Sigmoid colon (tissue), 7 donors: ENCODE data around the gene SLC17A9. TPM values are rescaled to one million over a fixed set of nuclear protein-coding genes. Genes with fewer than 3 reads are reported as not detected.

ENCODE experiments used
- DNase-seq: peaks from one replicate; pipeline ENCODE4 v3.0.0-alpha.2; 2019
- H3K27ac ChIP-seq, 4 donors: fragments of 200-600 bp; sonication (generic); one replicate each; pipeline ENCODE4 v1.5.1; 2016 to 2019; ENCODE audit warnings: mild to moderate bottlenecking in 1 of 4
- H3K27me3 ChIP-seq, 3 donors: fragments of 200-600 bp; sonication (generic); one replicate each; pipeline ENCODE4 v1.5.1; 2019; ENCODE audit warnings: mild to moderate bottlenecking in 1 of 3
- H3K36me3 ChIP-seq, 4 donors: fragments of 200-600 bp; sonication (generic); one replicate each; pipeline ENCODE4 v1.5.1; 2016 to 2019
- H3K4me1 ChIP-seq, 4 donors: fragments of 200-600 bp; sonication (generic); one replicate each; pipeline ENCODE4 v1.5.1; 2017 to 2019
- H3K4me3 ChIP-seq, 4 donors: fragments of 200-600 bp; sonication (generic); one replicate each; pipeline ENCODE4 v1.5.1; 2017 to 2019; ENCODE audit warnings: mild to moderate bottlenecking in 2 of 4, moderate library complexity in 1 of 4
- H3K9me3 ChIP-seq, 4 donors: fragments of 200-600 bp in 3 of 4; sonication (generic) in 3 of 4; one replicate each; pipeline versions ENCODE4 v1.5.1 to v1.6.1; 2013 to 2019
- CTCF ChIP-seq, 4 experiments: fragments of 450-650 bp in 3 of 4; fragments of 200-600 bp in 1 of 4; IDR thresholded peaks; one replicate each; pipeline ENCODE4 v1.5.1; 2016 to 2019; ENCODE audit warnings: antibody characterized with exemption in 4 of 4, mild to moderate bottlenecking in 3 of 4, moderate library complexity in 2 of 4
- EP300 ChIP-seq, 4 donors: sonication (generic); formaldehyde crosslinking; IDR thresholded peaks; one replicate each; pipeline ENCODE4 v1.6.1; 2017; ENCODE audit warnings: antibody characterized with exemption in 4 of 4
- POLR2A ChIP-seq, 2 donors: fragments of 450-650 bp; IDR thresholded peaks; one replicate each; pipeline ENCODE4 v1.6.1; 2016; ENCODE audit warnings: antibody characterized with exemption in 2 of 2, mild to moderate bottlenecking in 2 of 2, moderate library complexity in 2 of 2
- POLR2AphosphoS5 ChIP-seq, 4 donors: sonication (generic); formaldehyde crosslinking; IDR thresholded peaks; one replicate each; pipeline ENCODE4 v1.6.1; 2017; ENCODE audit warnings: antibody characterized with exemption in 4 of 4
- WGBS, 2 donors: extraction: QIAGEN DNeasy Blood & Tissue Kit; methylation state at CpG; one replicate each; pipeline ENCODE4 v1.1.7; 2013; 5-methylcytosine and 5-hydroxymethylcytosine counted together
- intact Hi-C: fragments of 100-400 bp; cut with DNase I; formaldehyde crosslinking; loops from one replicate; pipeline ENCODE4 v1.15.1; 2023
- polyA plus RNA-seq, 3 donors: library from polyadenylated mRNA; stranded (reverse); fragments of 200-250 nt; gene quantifications; one replicate each; pipeline ENCODE4 v1.2.3, GENCODE V29; 2013
- total RNA-seq, 4 donors: library from RNA; depleted of rRNA; stranded (reverse); fragments of >200 nt; gene quantifications; one replicate each; pipeline ENCODE4 v1.1.0, GENCODE V29; 2016
- donor health status: healthy with polysubstance abuse.
- donor health status: Bipolar disorder and iron deficiency.
- donor health status: healthy.

SLC17A9 gene
- total and polyA plus RNA-seq, 7 donors, result 0.60 to 15.4 (median 2.9) TPM

- DNase-seq, result no peak
- H3K4me1 ChIP-seq, result peaks cover 0 to 5% (median 0%) of the 10 kb centered on the region in 4 donors
- 75 to 80% methylated on average over 18 of the region's 18 CpGs for WGBS, 2 donors
- TF ChIP-seq POLR2A (IDR thresholded peaks at IDR 0.05) (no peak), CTCF (IDR thresholded peaks at IDR 0.05) (no peak), POLR2AphosphoS5 (IDR thresholded peaks at IDR 0.05) (no peak), EP300 (IDR thresholded peaks at IDR 0.05) (no peak)
- no peaks in the 10 kb centered on the region for H3K9me3 ChIP-seq
- H3K27ac ChIP-seq, result no peak overlapping the region
- no peaks in the 10 kb centered on the region for H3K36me3 ChIP-seq
- no peak overlapping the region for H3K4me3 ChIP-seq
- intact Hi-C loops, result no loop called here
- peaks cover 11 to 81% (median 43%) of the 10 kb centered on the region in 3 donors for H3K27me3 ChIP-seq
Measured at GRCh38 chr20:62984666-62985443, 32.3 kb downstream of the SLC17A9 start.

- no peak for TF ChIP-seq POLR2A (IDR thresholded peaks at IDR 0.05)
- TF ChIP-seq POLR2AphosphoS5 (IDR thresholded peaks at IDR 0.05), result no peak
- TF ChIP-seq EP300 (IDR thresholded peaks at IDR 0.05), result no peak
- TF ChIP-seq CTCF (IDR thresholded peaks at IDR 0.05), result no peak
- no peak for DNase-seq
- intact Hi-C loops, result no loop called here
- Histone ChIP-seq H3K4me3 (no peak overlapping the region), H3K36me3 (no peaks in the 10 kb centered on the region), H3K4me1 (peaks cover 0 to 2% (median 0%) of the 10 kb centered on the region in 4 donors), H3K27ac (no peak overlapping the region), H3K9me3 (no peaks in the 10 kb centered on the region), H3K27me3 (peaks cover 11 to 75% (median 37%) of the 10 kb centered on the region in 3 donors)
- 69 to 81% methylated on average over 14 of the region's 14 CpGs for WGBS, 2 donors
Measured at GRCh38 chr20:62985444-62985778, 32.9 kb downstream of the SLC17A9 start.

- Histone ChIP-seq H3K4me3 (no peak overlapping the region), H3K27ac (no peak overlapping the region), H3K4me1 (no peaks in the 10 kb centered on the region), H3K9me3 (no peaks in the 10 kb centered on the region), H3K27me3 (peaks cover 11 to 74% (median 28%) of the 10 kb centered on the region in 3 donors), H3K36me3 (no peaks in the 10 kb centered on the region)
- 71 to 75% methylated on average over 6 of the region's 6 CpGs for WGBS, 2 donors
- intact Hi-C loops, result no loop called here
- no peak for DNase-seq
- TF ChIP-seq POLR2AphosphoS5 (IDR thresholded peaks at IDR 0.05) (no peak), POLR2A (IDR thresholded peaks at IDR 0.05) (no peak), EP300 (IDR thresholded peaks at IDR 0.05) (no peak), CTCF (IDR thresholded peaks at IDR 0.05) (no peak)
Measured at GRCh38 chr20:62986257-62986800, 33.8 kb downstream of the SLC17A9 start.

- Histone ChIP-seq H3K27ac (no peak overlapping the region), H3K4me1 (no peaks in the 10 kb centered on the region), H3K9me3 (no peaks in the 10 kb centered on the region), H3K4me3 (no peak overlapping the region), H3K27me3 (peaks cover 4 to 71% (median 23%) of the 10 kb centered on the region in 3 donors), H3K36me3 (no peaks in the 10 kb centered on the region)
- no peak for DNase-seq
- intact Hi-C loops, result no loop called here
- TF ChIP-seq EP300 (IDR thresholded peaks at IDR 0.05), result no peak
- WGBS, 2 donors, result 36 to 70% methylated on average over 10 of the region's 10 CpGs
Measured at GRCh38 chr20:62987114-62987513, 34.6 kb downstream of the SLC17A9 start.

GRCh38 chr20:62989201-62989601 is 36.7 kb downstream of the SLC17A9 start:
- WGBS, 2 donors, result 33 to 37% methylated on average over 11 of the region's 11 CpGs
- peak overlapping the region in 1 of 4 donors; percentile 1 for H3K4me3 ChIP-seq
- intact Hi-C loops, result no loop called here
- no peak for DNase-seq
- H3K36me3 ChIP-seq, result no peaks in the 10 kb centered on the region
- no peak overlapping the region for H3K27ac ChIP-seq
- TF ChIP-seq EP300 (IDR thresholded peaks at IDR 0.05) (no peak), CTCF (IDR thresholded peaks at IDR 0.05) (no peak), POLR2AphosphoS5 (IDR thresholded peaks at IDR 0.05) (no peak), POLR2A (IDR thresholded peaks at IDR 0.05) (no peak)
- H3K9me3 ChIP-seq, result no peaks in the 10 kb centered on the region
- peaks cover 0 to 70% (median 17%) of the 10 kb centered on the region in 3 donors for H3K27me3 ChIP-seq
- no peaks in the 10 kb centered on the region for H3K4me1 ChIP-seq
